GM10248 (cell line): ENCODE results near the gene CYP4F22.

Experiments
- CTCF ChIA-PET: fragments of 300-600 bp; sonication (Branson Sonifier 250); formaldehyde crosslinking; extraction: SDS; loops from one replicate; lab custom pipeline; 2021; ENCODE audit warnings: antibody characterized with exemption; lab: Yijun Ruan, JAX
- POLR2A ChIA-PET: fragments of 350-650 bp; sonication (Branson Sonifier 250); formaldehyde crosslinking; extraction: SDS; loops from one replicate; lab custom pipeline; 2020; ENCODE audit warnings: antibody characterized with exemption; lab: Yijun Ruan, JAX
- DNase-seq: peaks from one replicate; pipeline ENCODE4 v3.0.0; 2012; ENCODE audit errors: extremely low spot score
- CTCF ChIP-seq: IDR thresholded peaks from 2 replicates; pipeline ENCODE4 v1.5.1; 2012; ENCODE audit warnings: mild to moderate bottlenecking, low read depth; ENCODE audit errors: extremely low read depth, missing control alignments, control extremely low read depth

Gene CYP4F22

GRCh38 chr19:15536350-15536749 lies 28.0 kb downstream of the CYP4F22 start:
- CTCF ChIA-PET = no interaction called here
- TF ChIP-seq CTCF = no peak
- no peak for DNase-seq
- POLR2A ChIA-PET = no interaction called here

DNA sequence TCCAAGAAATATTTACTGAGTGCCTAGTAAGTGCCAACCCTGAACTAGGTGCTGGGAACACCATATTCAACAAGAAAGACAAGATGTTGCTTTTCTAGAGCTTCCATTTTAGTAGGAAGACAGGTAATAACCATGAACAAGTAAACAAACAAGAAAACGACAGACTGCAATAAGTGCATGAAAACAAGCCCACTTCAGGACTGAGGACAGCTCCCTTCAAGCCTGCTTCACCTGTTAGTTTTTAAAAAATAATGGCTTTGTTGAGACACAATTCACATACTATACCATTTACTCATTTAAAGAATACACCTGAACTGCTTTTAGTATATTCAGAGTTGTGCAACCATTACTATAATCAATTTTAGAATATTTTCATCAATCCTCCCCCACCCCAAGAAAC lies 30.4 kb downstream of the CYP4F22 start:
- no peak for DNase-seq
- TF ChIP-seq CTCF = no peak
- ChIA-PET POLR2A (no interaction called here), CTCF (no interaction called here)

GRCh38 chr19:15539638-15540037 lies 31.3 kb downstream of the CYP4F22 start:
- TF ChIP-seq CTCF = no peak
- CTCF ChIA-PET = no interaction called here
- no peak for DNase-seq
- POLR2A ChIA-PET = no interaction called here

GRCh38 chr19:15540435-15540834 lies 32.1 kb downstream of the CYP4F22 start:
- ChIA-PET POLR2A (no interaction called here), CTCF (no interaction called here)
- TF ChIP-seq CTCF = no peak
- DNase-seq = no peak

DNA sequence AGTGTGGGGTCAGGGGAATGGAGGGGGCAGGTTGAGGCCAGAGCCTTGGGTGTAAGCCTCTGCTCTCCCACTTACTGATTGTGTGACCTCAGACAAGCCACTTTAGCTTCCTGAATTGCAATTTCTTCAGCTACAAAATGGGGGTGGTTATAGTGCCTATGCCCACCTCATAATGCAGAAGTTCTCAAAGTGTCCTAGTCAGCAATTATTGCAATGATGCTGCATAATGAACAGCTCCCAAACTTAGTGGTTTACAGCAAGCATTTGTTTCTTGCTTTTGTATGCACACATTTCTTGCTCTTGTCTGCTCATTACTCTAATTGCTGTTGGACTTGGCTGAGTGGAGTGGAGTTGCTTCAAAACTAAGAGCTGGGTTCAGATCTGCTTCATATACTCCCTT lies 36.0 kb downstream of the CYP4F22 start:
- DNase-seq = no peak
- no peak for TF ChIP-seq CTCF
- POLR2A ChIA-PET = no interaction called here

DNA sequence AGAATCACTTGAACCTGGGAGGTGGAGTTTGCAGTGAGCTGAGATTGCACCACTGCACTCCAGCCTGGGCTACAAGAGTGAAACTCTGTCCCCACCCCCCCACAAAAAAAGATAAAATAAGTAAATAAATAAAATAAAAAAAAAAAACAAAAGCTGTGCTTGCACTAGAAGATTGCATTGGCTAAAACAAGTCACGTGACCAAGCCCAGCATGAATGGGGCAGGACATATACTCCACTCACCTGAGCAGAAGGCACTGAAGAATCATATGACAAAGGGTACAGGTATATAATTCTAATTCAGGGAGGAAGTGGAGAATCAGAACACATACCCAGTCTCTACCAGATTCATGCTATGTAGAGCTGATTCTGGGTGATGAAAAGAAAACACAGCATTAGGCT lies 36.6 kb downstream of the CYP4F22 start:
- no peak for TF ChIP-seq CTCF
- ChIA-PET CTCF (interaction anchor here (0.8 to 3.6 kb wide), 3 partner anchors 10 to 367 kb away, joined by 3 to 18 read pairs (median 6); partner anchors contain the start of gene AKAP8L), POLR2A (no interaction called here)
- DNase-seq = no peak

More for the DNA sequence above, 36.0 kb downstream of the CYP4F22 start:
- CTCF ChIA-PET = interaction anchor here (0.8 to 3.6 kb wide), 4 partner anchors 11 to 366 kb away, joined by 3 to 18 read pairs (median 4); partner anchors contain the start of gene AKAP8L
